ENCODE results near the gene GALNT10.

The GALNT10 gene

GRCh38 chr5:154193701-154194121 lies 3.2 kb downstream of the GALNT10 start:
- Histone ChIP-seq H3K9ac (ENCODE audit: low read depth, low read length) (no peak overlapping the region), H3K36me3 (ENCODE audit: insufficient read depth, low read length) (no peaks in the 10 kb centered on the region), H3K4me1 (ENCODE audit: insufficient read depth, low read length) (peaks cover 30% of the 10 kb centered on the region), H3K9me3 (ENCODE audit: control insufficient read depth, insufficient read depth, low read length) (no peaks in the 10 kb centered on the region)

- no peaks in the 10 kb centered on the region for H3K36me3 ChIP-seq (ENCODE audit: insufficient read depth, low read length)
- H3K9me3 ChIP-seq (ENCODE audit: control insufficient read depth, insufficient read depth, low read length): no peaks in the 10 kb centered on the region
- peaks cover 37% of the 10 kb centered on the region for H3K4me1 ChIP-seq (ENCODE audit: insufficient read depth, low read length)
- H3K9ac ChIP-seq (ENCODE audit: low read depth, low read length): no peak overlapping the region
These were observed 4.1 kb downstream of the GALNT10 start for GRCh38 chr5:154194345-154195329.

- Histone ChIP-seq H3K9me3 (ENCODE audit: control insufficient read depth, insufficient read depth, low read length) (no peaks in the 10 kb centered on the region), H3K36me3 (ENCODE audit: insufficient read depth, low read length) (no peaks in the 10 kb centered on the region), H3K4me1 (ENCODE audit: insufficient read depth, low read length) (peaks cover 37% of the 10 kb centered on the region), H3K9ac (ENCODE audit: low read depth, low read length) (no peak overlapping the region)
These were observed 5.7 kb downstream of the GALNT10 start for GRCh38 chr5:154196281-154196680.

GRCh38 chr5:154196955-154197652 lies 6.6 kb downstream of the GALNT10 start:
- H3K36me3 ChIP-seq (ENCODE audit: insufficient read depth, low read length): no peaks in the 10 kb centered on the region
- no peaks in the 10 kb centered on the region for H3K9me3 ChIP-seq (ENCODE audit: control insufficient read depth, insufficient read depth, low read length)
- H3K4me1 ChIP-seq (ENCODE audit: insufficient read depth, low read length): peaks cover 37% of the 10 kb centered on the region
- no peak overlapping the region for H3K9ac ChIP-seq (ENCODE audit: low read depth, low read length)

- Histone ChIP-seq H3K4me1 (ENCODE audit: insufficient read depth, low read length) (peaks cover 44% of the 10 kb centered on the region), H3K9ac (ENCODE audit: low read depth, low read length) (no peak overlapping the region)
These were observed 7.4 kb downstream of the GALNT10 start for GRCh38 chr5:154197801-154198491.

DNA sequence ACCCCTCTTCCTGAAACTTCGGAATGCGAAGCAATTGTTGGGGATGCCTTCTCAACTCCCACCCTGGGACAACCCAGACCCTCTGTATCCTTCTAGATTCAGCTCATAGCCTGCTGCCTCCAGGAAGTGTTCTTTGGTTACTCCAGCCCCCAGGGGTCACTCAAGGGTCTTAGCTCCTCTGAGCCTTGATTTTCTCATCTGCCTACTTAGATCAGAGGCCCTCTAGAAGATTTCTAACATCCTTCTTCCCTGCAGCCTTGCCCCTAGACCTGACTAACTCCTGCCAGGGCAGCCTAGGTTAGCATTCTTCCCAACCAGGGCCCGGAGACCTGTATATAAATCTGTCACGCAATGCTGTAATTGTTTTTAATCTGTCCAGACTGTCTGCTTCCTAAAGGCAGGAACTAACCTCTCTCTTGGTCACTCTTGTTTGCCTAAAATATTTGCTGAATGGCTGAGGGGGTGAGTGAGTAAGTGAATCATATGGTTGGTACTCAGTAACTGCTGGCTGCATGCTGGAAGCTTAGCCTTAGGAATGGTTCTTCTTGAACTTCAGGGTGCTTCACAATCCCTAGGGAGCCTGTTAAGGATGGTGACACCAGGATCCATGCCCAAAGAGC lies 8.2 kb downstream of the GALNT10 start:
- Histone ChIP-seq H3K4me1 (ENCODE audit: insufficient read depth, low read length) (peaks cover 51% of the 10 kb centered on the region), H3K9ac (ENCODE audit: low read depth, low read length) (no peak overlapping the region), H3K9me3 (ENCODE audit: control insufficient read depth, insufficient read depth, low read length) (no peaks in the 10 kb centered on the region), H3K36me3 (ENCODE audit: insufficient read depth, low read length) (no peaks in the 10 kb centered on the region)

More at GRCh38 chr5:154197801-154198491, 7.4 kb downstream of the GALNT10 start:
- H3K36me3 ChIP-seq (ENCODE audit: insufficient read depth, low read length): no peaks in the 10 kb centered on the region
- H3K9me3 ChIP-seq (ENCODE audit: control insufficient read depth, insufficient read depth, low read length): no peaks in the 10 kb centered on the region

DNA sequence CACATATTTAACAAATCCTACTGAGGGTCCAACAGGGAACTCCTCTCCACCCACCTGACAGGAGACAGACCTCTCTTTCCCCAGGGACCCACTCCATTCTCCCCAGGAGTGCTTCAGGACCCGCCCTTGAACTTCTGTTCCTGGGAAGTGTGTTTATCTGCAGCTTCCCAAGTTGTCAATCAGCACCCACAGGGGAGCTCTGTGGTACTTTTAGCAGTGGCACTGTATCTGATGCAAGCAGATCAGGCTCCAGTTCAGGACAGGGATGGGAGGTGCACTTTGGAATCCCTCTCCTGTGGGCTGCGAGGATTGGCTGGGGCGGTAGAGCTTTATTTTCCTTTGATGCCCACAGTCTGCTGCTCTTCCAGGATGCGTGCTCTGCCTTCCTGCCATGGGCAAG lies 8.7 kb downstream of the GALNT10 start:
- Histone ChIP-seq H3K9ac (ENCODE audit: low read depth, low read length) (no peak overlapping the region), H3K9me3 (ENCODE audit: control insufficient read depth, insufficient read depth, low read length) (no peaks in the 10 kb centered on the region), H3K4me1 (ENCODE audit: insufficient read depth, low read length) (peaks cover 52% of the 10 kb centered on the region), H3K36me3 (ENCODE audit: insufficient read depth, low read length) (no peaks in the 10 kb centered on the region)

DNA sequence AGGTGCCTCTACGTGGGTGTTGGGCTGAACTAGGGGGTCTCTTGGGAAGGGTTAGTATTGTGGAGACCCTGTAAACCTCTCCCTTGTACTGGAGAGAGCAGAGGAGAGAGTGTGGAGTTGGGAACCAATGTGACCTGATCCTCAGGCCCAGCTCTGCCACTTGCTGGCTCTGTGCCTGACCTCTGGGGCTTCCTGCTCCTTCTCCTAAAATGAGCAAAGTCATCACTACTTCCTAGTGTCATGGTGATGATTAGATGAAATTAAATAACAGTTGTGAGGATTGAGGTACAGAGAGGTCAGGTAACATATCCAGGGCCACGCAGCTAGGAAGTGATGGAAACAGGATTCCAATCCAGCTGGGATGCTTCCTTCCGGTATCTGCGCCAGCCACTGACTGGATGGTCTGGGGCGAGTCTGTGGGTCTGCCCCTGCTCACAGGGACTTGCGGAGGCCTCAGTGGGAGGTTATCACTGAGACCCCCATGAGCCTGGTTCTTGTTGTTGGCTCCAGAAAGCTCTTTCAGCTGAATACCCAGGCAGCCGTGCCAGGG lies 9.2 kb downstream of the GALNT10 start:
- Histone ChIP-seq H3K9ac (ENCODE audit: low read depth, low read length) (no peak overlapping the region), H3K9me3 (ENCODE audit: control insufficient read depth, insufficient read depth, low read length) (no peaks in the 10 kb centered on the region), H3K4me1 (ENCODE audit: insufficient read depth, low read length) (peaks cover 47% of the 10 kb centered on the region), H3K36me3 (ENCODE audit: insufficient read depth, low read length) (no peaks in the 10 kb centered on the region)

DNA sequence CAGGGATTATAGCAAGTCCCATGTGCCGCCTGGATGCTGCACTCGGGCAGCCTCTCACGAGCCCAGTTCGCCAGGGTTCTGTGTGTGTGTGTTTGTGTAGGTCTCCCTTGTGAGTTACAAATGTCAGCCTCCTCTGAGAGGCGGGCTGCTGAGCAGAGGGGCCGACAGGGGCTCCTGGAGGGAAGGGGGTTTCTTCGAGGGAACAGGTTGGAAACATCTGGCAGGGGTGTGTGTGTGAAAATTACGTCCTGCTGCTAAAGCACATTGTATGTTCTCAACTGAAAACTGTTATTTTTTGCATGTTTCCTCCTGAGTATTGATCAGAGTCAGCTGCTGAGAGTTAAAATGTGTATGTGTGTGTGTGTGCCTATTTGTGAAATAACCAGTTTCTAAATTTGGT lies 9.7 kb downstream of the GALNT10 start:
- peaks cover 42% of the 10 kb centered on the region for H3K4me1 ChIP-seq (ENCODE audit: insufficient read depth, low read length)
- H3K9me3 ChIP-seq (ENCODE audit: control insufficient read depth, insufficient read depth, low read length): no peaks in the 10 kb centered on the region
- H3K36me3 ChIP-seq (ENCODE audit: insufficient read depth, low read length): no peaks in the 10 kb centered on the region
- no peak overlapping the region for H3K9ac ChIP-seq (ENCODE audit: low read depth, low read length)

DNA sequence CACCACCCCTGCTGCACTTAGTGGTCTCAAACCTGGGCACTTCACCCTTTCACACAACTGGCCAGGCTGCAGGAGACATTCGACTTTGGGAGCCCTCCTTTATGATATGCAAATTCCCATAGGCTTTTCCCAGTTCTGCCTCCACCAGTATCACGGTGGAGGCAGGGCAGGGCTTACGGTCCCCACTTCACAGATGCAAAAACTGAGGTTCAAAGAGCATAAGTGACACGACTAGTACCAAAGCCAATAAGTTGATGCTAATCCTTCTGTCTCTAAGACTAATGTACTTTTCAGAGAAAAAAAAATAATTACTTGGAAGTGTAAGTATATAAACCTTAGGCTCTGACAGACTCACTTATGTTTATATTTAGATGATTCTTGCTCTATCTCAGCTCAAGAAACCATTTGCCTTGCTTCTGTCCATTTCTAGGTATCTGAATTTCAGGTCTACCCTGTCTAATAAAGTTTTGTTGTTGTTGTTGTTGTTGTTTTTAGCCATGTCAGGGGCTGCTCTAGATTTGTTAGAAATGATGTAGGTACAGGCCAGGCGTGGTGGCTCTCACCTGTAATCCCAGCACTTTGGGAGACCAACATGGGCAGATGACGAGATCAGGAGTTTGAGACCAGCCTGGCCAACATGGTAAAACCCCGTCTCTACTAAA lies 10.7 kb downstream of the GALNT10 start:
- H3K9ac ChIP-seq (ENCODE audit: low read depth, low read length): no peak overlapping the region
- peaks cover 41% of the 10 kb centered on the region for H3K4me1 ChIP-seq (ENCODE audit: insufficient read depth, low read length)

GRCh38 chr5:154202379-154203260 lies 12.1 kb downstream of the GALNT10 start:
- Histone ChIP-seq H3K9ac (ENCODE audit: low read depth, low read length) (no peak overlapping the region), H3K36me3 (ENCODE audit: insufficient read depth, low read length) (no peaks in the 10 kb centered on the region), H3K9me3 (ENCODE audit: control insufficient read depth, insufficient read depth, low read length) (no peaks in the 10 kb centered on the region), H3K4me1 (ENCODE audit: insufficient read depth, low read length) (peaks cover 30% of the 10 kb centered on the region)

More for the DNA sequence above, 10.7 kb downstream of the GALNT10 start:
- no peaks in the 10 kb centered on the region for H3K9me3 ChIP-seq (ENCODE audit: control insufficient read depth, insufficient read depth, low read length)
- H3K36me3 ChIP-seq (ENCODE audit: insufficient read depth, low read length): no peaks in the 10 kb centered on the region

- Histone ChIP-seq H3K4me1 (ENCODE audit: insufficient read depth, low read length) (peaks cover 19% of the 10 kb centered on the region), H3K9ac (ENCODE audit: low read depth, low read length) (no peak overlapping the region), H3K36me3 (ENCODE audit: insufficient read depth, low read length) (no peaks in the 10 kb centered on the region), H3K9me3 (ENCODE audit: control insufficient read depth, insufficient read depth, low read length) (no peaks in the 10 kb centered on the region)
These were observed 13.5 kb downstream of the GALNT10 start for GRCh38 chr5:154203798-154204578.

Measured in ES-I3 (cell line).